ENCODE results near the gene TMEM115.
"Not testable (repeated sequence)": the region's sequence is repeated elsewhere in the genome, so short reads cannot be mapped to it uniquely, and the experiment has no call there.

TMEM115 gene

GRCh38 chr3:50314816-50315215 lies 44.5 kb downstream of the TMEM115 start:
- no peak overlapping the region for H3K23ac ChIP-seq (ENCODE audit: low read length)
- H3K27ac ChIP-seq (ENCODE audit: low read depth, low read length) = no peak overlapping the region
- H3K79me1 ChIP-seq (ENCODE audit: low read length) = no peaks in the 10 kb centered on the region
- H2BK5ac ChIP-seq (ENCODE audit: low read depth, low read length, poor library complexity) = no peak overlapping the region
- H3K79me2 ChIP-seq (ENCODE audit: control insufficient read depth, insufficient read depth, low read length, poor library complexity) = no peaks in the 10 kb centered on the region
- no peak overlapping the region for H2AFZ ChIP-seq (ENCODE audit: insufficient read depth, low read length, poor library complexity)
- H4K8ac ChIP-seq (ENCODE audit: low read depth, low read length) = no peak overlapping the region
- no peak overlapping the region for H3K4me2 ChIP-seq (ENCODE audit: low read length)
- no peak overlapping the region for H4K12ac ChIP-seq (ENCODE audit: low read depth, low read length)
- H2BK120ac ChIP-seq (ENCODE audit: insufficient read depth, low read length, poor library complexity) = no peak overlapping the region
- no peak overlapping the region for H3K18ac ChIP-seq (ENCODE audit: low read length)
- peaks cover 2% of the 10 kb centered on the region for H3K9me3 ChIP-seq (ENCODE audit: insufficient read depth, low read depth, low read length)
- no peak for DNase-seq
- no peak overlapping the region for H3K4me3 ChIP-seq (ENCODE audit: low read depth, low read length)
- peaks cover 20 to 21% of the 10 kb centered on the region in 2 experiments for H3K4me1 ChIP-seq (ENCODE audit: control insufficient read depth in 1 of 2, insufficient read depth in 2 of 2, low read length in 2 of 2)
- no peak overlapping the region for H3K14ac ChIP-seq (ENCODE audit: low read length)
- WGBS (ENCODE audit: extremely low coverage, insufficient coverage, insufficient read length) = no CpG with 5 or more reads among the region's 4 CpGs
- no peak overlapping the region for H4K91ac ChIP-seq (ENCODE audit: low read depth, low read length)
- no peak overlapping the region for H3K4ac ChIP-seq (ENCODE audit: low read depth, low read length)
- H3K9ac ChIP-seq (ENCODE audit: low read length) = no peak overlapping the region
- no peak overlapping the region for H2BK12ac ChIP-seq (ENCODE audit: low read length)
- peaks cover 27% of the 10 kb centered on the region in 2 experiments for H3K36me3 ChIP-seq (ENCODE audit: control insufficient read depth in 1 of 2, insufficient read depth in 2 of 2, low read length in 2 of 2)
- no peaks in the 10 kb centered on the region for H3K27me3 ChIP-seq (ENCODE audit: insufficient read depth, low read length)
- H2AK5ac ChIP-seq (ENCODE audit: low read length) = no peak overlapping the region

GRCh38 chr3:50314342-50314741 lies 45.0 kb downstream of the TMEM115 start:
- H3K79me2 ChIP-seq (ENCODE audit: control insufficient read depth, insufficient read depth, low read length, poor library complexity) = no peaks in the 10 kb centered on the region
- no peak overlapping the region for H3K23ac ChIP-seq (ENCODE audit: low read length)
- H3K4me1 ChIP-seq (ENCODE audit: control insufficient read depth in 1 of 2, insufficient read depth in 2 of 2, low read length in 2 of 2) = peaks cover 18 to 19% of the 10 kb centered on the region in 2 experiments
- H2BK5ac ChIP-seq (ENCODE audit: low read depth, low read length, poor library complexity) = no peak overlapping the region
- H3K18ac ChIP-seq (ENCODE audit: low read length) = no peak overlapping the region
- no peak overlapping the region for H3K14ac ChIP-seq (ENCODE audit: low read length)
- H3K9ac ChIP-seq (ENCODE audit: low read length) = no peak overlapping the region
- no peak overlapping the region for H2BK12ac ChIP-seq (ENCODE audit: low read length)
- H4K8ac ChIP-seq (ENCODE audit: low read depth, low read length) = no peak overlapping the region
- no peak overlapping the region for H3K27ac ChIP-seq (ENCODE audit: low read depth, low read length)
- H3K36me3 ChIP-seq (ENCODE audit: control insufficient read depth in 1 of 2, insufficient read depth in 2 of 2, low read length in 2 of 2) = peaks cover 24% of the 10 kb centered on the region in 2 experiments
- WGBS (ENCODE audit: extremely low coverage, insufficient coverage, insufficient read length) = no CpG with 5 or more reads among the region's 3 CpGs
- H3K4me3 ChIP-seq (ENCODE audit: low read depth, low read length) = no peak overlapping the region
- H2BK120ac ChIP-seq (ENCODE audit: insufficient read depth, low read length, poor library complexity) = no peak overlapping the region
- peaks cover 2% of the 10 kb centered on the region for H3K9me3 ChIP-seq (ENCODE audit: insufficient read depth, low read depth, low read length)
- no peaks in the 10 kb centered on the region for H3K27me3 ChIP-seq (ENCODE audit: insufficient read depth, low read length)
- no peak overlapping the region for H4K12ac ChIP-seq (ENCODE audit: low read depth, low read length)
- H3K4me2 ChIP-seq (ENCODE audit: low read length) = no peak overlapping the region
- no peak for DNase-seq
- no peaks in the 10 kb centered on the region for H3K79me1 ChIP-seq (ENCODE audit: low read length)
- H2AK5ac ChIP-seq (ENCODE audit: low read length) = no peak overlapping the region
- no peak overlapping the region for H4K91ac ChIP-seq (ENCODE audit: low read depth, low read length)
- H2AFZ ChIP-seq (ENCODE audit: insufficient read depth, low read length, poor library complexity) = no peak overlapping the region
- no peak overlapping the region for H3K4ac ChIP-seq (ENCODE audit: low read depth, low read length)

GRCh38 chr3:50312041-50312440 lies 47.3 kb downstream of the TMEM115 start:
- not testable (repeated sequence) for H3K9me3 ChIP-seq (ENCODE audit: insufficient read depth, low read depth, low read length); H3K4me1 ChIP-seq (ENCODE audit: control insufficient read depth in 1 of 2, insufficient read depth in 2 of 2, low read length in 2 of 2); H3K79me2 ChIP-seq (ENCODE audit: control insufficient read depth, insufficient read depth, low read length, poor library complexity); H3K14ac ChIP-seq (ENCODE audit: low read length); H2BK12ac ChIP-seq (ENCODE audit: low read length); H3K4me2 ChIP-seq (ENCODE audit: low read length); H4K91ac ChIP-seq (ENCODE audit: low read depth, low read length); H2BK120ac ChIP-seq (ENCODE audit: insufficient read depth, low read length, poor library complexity); H2AFZ ChIP-seq (ENCODE audit: insufficient read depth, low read length, poor library complexity); H4K12ac ChIP-seq (ENCODE audit: low read depth, low read length); H3K79me1 ChIP-seq (ENCODE audit: low read length); H3K27ac ChIP-seq (ENCODE audit: low read depth, low read length); H3K27me3 ChIP-seq (ENCODE audit: insufficient read depth, low read length); H3K4me3 ChIP-seq (ENCODE audit: low read depth, low read length); H3K23ac ChIP-seq (ENCODE audit: low read length); H2BK5ac ChIP-seq (ENCODE audit: low read depth, low read length, poor library complexity); DNase-seq; H4K8ac ChIP-seq (ENCODE audit: low read depth, low read length); H2AK5ac ChIP-seq (ENCODE audit: low read length); H3K36me3 ChIP-seq (ENCODE audit: control insufficient read depth in 1 of 2, insufficient read depth in 2 of 2, low read length in 2 of 2); H3K9ac ChIP-seq (ENCODE audit: low read length); H3K18ac ChIP-seq (ENCODE audit: low read length); H3K4ac ChIP-seq (ENCODE audit: low read depth, low read length)
- no CpG with 5 or more reads among the region's 32 CpGs for WGBS (ENCODE audit: extremely low coverage, insufficient coverage, insufficient read length)

Data from trophoblast cell (in vitro differentiated cells and primary cell).